HepG2 (cell line): ENCODE data around the gene TMEM269. TPM values are rescaled to one million over a fixed set of nuclear protein-coding genes. Genes with fewer than 3 reads are reported as not detected.

Experiments used
- DMAP1 ChIP-seq: IDR thresholded peaks from 2 replicates; pipeline ENCODE4 v1.6.1; 2016
- ERF ChIP-seq: IDR thresholded peaks from 2 replicates; pipeline ENCODE4 v1.6.1; 2018; ENCODE audit warnings: missing biosample characterization, missing genetic modification reagents
- FOXK1 ChIP-seq: sonication (generic); formaldehyde crosslinking; IDR thresholded peaks from 2 replicates; pipeline ENCODE4 v1.4.0; 2020; ENCODE audit warnings: low read depth, missing genetic modification reagents, borderline replicate concordance
- MED8 ChIP-seq: sonication (generic); formaldehyde crosslinking; IDR thresholded peaks from 2 replicates; pipeline ENCODE4 v1.8.1; 2023; ENCODE audit warnings: mild to moderate bottlenecking, missing genetic modification reagents; ENCODE audit not compliant: insufficient replicate concordance
- MEIS2 ChIP-seq: sonication (generic); formaldehyde crosslinking; IDR thresholded peaks from 2 replicates; pipeline ENCODE4 v1.9.0; 2021; ENCODE audit warnings: mild to moderate bottlenecking, missing genetic modification reagents
- SALL1 ChIP-seq: sonication (generic); formaldehyde crosslinking; IDR thresholded peaks from 2 replicates; pipeline ENCODE4 v1.8.0; 2022; ENCODE audit warnings: mild to moderate bottlenecking, missing genetic modification reagents
- SALL2 ChIP-seq: sonication (generic); formaldehyde crosslinking; IDR thresholded peaks from 2 replicates; pipeline ENCODE4 v1.8.1; 2023; ENCODE audit warnings: mild to moderate bottlenecking, missing genetic modification reagents, inconsistent platforms
- TP53 ChIP-seq: sonication (generic); formaldehyde crosslinking; conservative IDR thresholded peaks from 2 replicates; pipeline ENCODE4 v1.4.0; 2020; ENCODE audit warnings: missing genetic modification reagents
- TSC22D2 ChIP-seq: sonication (generic); formaldehyde crosslinking; IDR thresholded peaks from 2 replicates; pipeline ENCODE4 v1.5.1; 2020; ENCODE audit warnings: missing genetic modification reagents, mild to moderate bottlenecking, borderline replicate concordance
- XRCC5 ChIP-seq: fragments of 200-400 bp; formaldehyde crosslinking; optimal IDR thresholded peaks from 2 replicates; pipeline ENCODE3; 2017; ENCODE audit warnings: mild to moderate bottlenecking, low read length
- ZBTB38 ChIP-seq: sonication (generic); formaldehyde crosslinking; IDR thresholded peaks from 2 replicates; pipeline ENCODE4 v1.5.1; 2020; ENCODE audit warnings: mild to moderate bottlenecking, missing genetic modification reagents
- ZBTB8A ChIP-seq: sonication (generic); formaldehyde crosslinking; IDR thresholded peaks from 2 replicates; pipeline ENCODE4 v1.4.0; 2020; ENCODE audit warnings: mild to moderate bottlenecking, low read depth, missing genetic modification reagents, borderline replicate concordance
- ZFP36L1 ChIP-seq: sonication (generic); formaldehyde crosslinking; IDR thresholded peaks from 2 replicates; pipeline ENCODE4 v1.8.0; 2022; ENCODE audit warnings: mild to moderate bottlenecking, missing genetic modification reagents, moderate library complexity
- ZFY ChIP-seq: sonication (generic); formaldehyde crosslinking; IDR thresholded peaks from 2 replicates; pipeline ENCODE4 v1.4.0; 2020; ENCODE audit warnings: missing genetic modification reagents
- ZNF589 ChIP-seq: sonication (generic); formaldehyde crosslinking; conservative IDR thresholded peaks from 2 replicates; pipeline ENCODE4 v1.8.0; 2022; ENCODE audit warnings: mild to moderate bottlenecking, moderate library complexity, missing genetic modification reagents
- ZNF792 ChIP-seq: IDR thresholded peaks from 2 replicates; pipeline ENCODE4 v1.6.1; 2016
- polyA plus RNA-seq, 8 experiments: library from polyadenylated mRNA; depleted of rRNA in 3 of 8; stranded (reverse) in 7 of 8; unstranded in 1 of 8; fragments of >200 nt; fragmentation: Illumina TruSeq in 4 of 8; extraction: Trizol in 4 of 8; gene quantifications; 2 replicates each; pipeline versions ENCODE4 v1.2.1 to v1.2.3, GENCODE V29; 2011 to 2016; ENCODE audit warnings: low read depth in 4 of 8, missing spikeins in 1 of 8, mixed read lengths in 1 of 8; ENCODE audit not compliant: insufficient read depth in 1 of 8
- total RNA-seq, 5 experiments: library from RNA; depleted of rRNA; stranded (reverse); fragments of >200 nt; fragmentation: Illumina TruSeq; extraction: Trizol; gene quantifications; 2 replicates each; pipeline ENCODE4 v1.2.3, GENCODE V29; 2016; ENCODE audit warnings: low read depth in 1 of 5
- TF ChIP-seq, protein P1 (sequence below), 2 experiments: sonication (generic) in 1 of 2; formaldehyde crosslinking in 1 of 2; IDR thresholded peaks; 2 replicates each; pipeline versions ENCODE4 v1.5.1 to v1.6.1; 2011 to 2020; ENCODE audit warnings: borderline replicate concordance in 1 of 2, low read depth in 1 of 2, low read length in 1 of 2, mild to moderate bottlenecking in 1 of 2, missing genetic modification reagents in 1 of 2, moderate library complexity in 1 of 2
- TF ChIP-seq, protein P2 (sequence below): sonication (generic); formaldehyde crosslinking; IDR thresholded peaks from 2 replicates; pipeline ENCODE4 v1.9.0; 2022; ENCODE audit warnings: missing genetic modification reagents, mild to moderate bottlenecking, borderline replicate concordance
- TF ChIP-seq, protein P3 (sequence below): sonication (generic); formaldehyde crosslinking; IDR thresholded peaks from 2 replicates; pipeline ENCODE4 v1.4.0; 2020; ENCODE audit warnings: missing genetic modification reagents
- TF ChIP-seq, protein P4 (sequence below): sonication (generic); formaldehyde crosslinking; IDR thresholded peaks from 2 replicates; pipeline ENCODE4 v1.5.1; 2020; ENCODE audit warnings: mild to moderate bottlenecking, missing genetic modification reagents, moderate library complexity

Gene TMEM269
- total and polyA plus RNA-seq, 2 of the 13 experiments (the other 11 are each of a cell fraction or from before 2014, with no cell fraction given) = 0.15 to 0.21 TPM

DNA sequence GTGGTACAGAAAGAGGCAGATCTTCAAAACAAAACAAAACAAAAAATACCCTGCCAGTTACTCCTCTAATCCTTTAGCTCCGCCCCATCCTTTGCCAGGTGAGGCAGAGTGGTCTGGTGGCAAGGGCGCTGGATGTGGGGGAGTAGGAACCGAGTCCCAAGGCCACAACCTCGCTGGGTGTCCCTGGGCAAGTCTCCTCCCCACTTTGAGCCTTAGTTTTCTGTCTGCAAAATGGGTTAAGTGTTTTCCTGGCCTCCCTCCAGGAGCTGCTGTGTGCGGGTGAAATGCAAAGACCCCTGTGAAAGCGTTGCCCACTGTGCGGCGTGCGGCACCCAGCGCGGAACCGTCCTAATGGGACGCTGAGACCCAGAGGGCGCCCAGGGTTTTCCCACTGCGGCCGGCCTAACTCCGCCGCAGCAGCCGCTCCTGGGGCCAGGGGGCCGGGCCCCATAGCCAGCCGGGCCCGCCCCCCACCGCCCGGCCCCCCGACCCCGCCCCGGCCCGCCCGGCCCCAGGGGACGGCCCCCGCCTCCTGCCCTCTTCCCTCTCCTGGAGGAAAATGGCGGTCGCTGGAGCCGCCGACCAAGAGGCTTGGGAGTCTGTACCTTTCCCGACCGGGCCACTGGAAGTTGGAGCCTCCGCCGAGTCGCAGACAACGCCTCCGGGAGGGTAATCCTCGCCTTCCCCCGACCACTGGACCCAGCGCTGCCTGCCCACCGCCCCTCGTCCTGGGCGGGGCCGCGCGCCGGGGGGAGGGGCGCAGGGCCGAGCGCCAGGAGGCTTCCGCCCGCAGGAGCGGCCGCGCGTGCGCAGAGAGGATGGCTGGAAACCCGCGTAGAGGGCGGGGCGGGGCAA, 32.0 kb downstream of the TMEM269 start, which contains the start of the genes ERMAP and SVBP (continued):
- TF ChIP-seq, protein P1, sequence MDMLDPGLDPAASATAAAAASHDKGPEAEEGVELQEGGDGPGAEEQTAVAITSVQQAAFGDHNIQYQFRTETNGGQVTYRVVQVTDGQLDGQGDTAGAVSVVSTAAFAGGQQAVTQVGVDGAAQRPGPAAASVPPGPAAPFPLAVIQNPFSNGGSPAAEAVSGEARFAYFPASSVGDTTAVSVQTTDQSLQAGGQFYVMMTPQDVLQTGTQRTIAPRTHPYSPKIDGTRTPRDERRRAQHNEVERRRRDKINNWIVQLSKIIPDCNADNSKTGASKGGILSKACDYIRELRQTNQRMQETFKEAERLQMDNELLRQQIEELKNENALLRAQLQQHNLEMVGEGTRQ (IDR thresholded peaks at IDR 0.05; ENCODE audit: low read depth, low read length) = no peak
- TF ChIP-seq, protein P1 (CRISPR knock-in tag; IDR thresholded peaks at IDR 0.05; ENCODE audit: borderline replicate concordance) = no peak
- TF ChIP-seq FOXK1 (CRISPR knock-in tag) (no peak), ERF (CRISPR knock-in tag) (no peak), ZNF792 (CRISPR knock-in tag) (no peak; the same call in 1 of the 2 replicates), SALL2 (CRISPR knock-in tag) (peak; percentile 53; the same call in 1 of the 2 replicates), DMAP1 (peak; percentile 80), XRCC5 (no peak), ZFP36L1 (CRISPR knock-in tag) (no peak), ZNF589 (CRISPR knock-in tag) (0 out of 2 replicates have a peak, but pooled peaks have one; percentile 28), ZBTB38 (CRISPR knock-in tag) (peak; percentile 10; the same call in 1 of the 2 replicates), ZBTB8A (CRISPR knock-in tag) (no peak), MED8 (CRISPR knock-in tag) (no peak), TSC22D2 (CRISPR knock-in tag) (peak; percentile 21; the same call in 1 of the 2 replicates), MEIS2 (0 out of 2 replicates have a peak, but pooled peaks have one; percentile 23), ZFY (CRISPR knock-in tag) (peak; percentile 80), TP53 (no peak), SALL1 (CRISPR knock-in tag) (peak; percentile 32; the same call in 1 of the 2 replicates)
- TF ChIP-seq, protein P2, sequence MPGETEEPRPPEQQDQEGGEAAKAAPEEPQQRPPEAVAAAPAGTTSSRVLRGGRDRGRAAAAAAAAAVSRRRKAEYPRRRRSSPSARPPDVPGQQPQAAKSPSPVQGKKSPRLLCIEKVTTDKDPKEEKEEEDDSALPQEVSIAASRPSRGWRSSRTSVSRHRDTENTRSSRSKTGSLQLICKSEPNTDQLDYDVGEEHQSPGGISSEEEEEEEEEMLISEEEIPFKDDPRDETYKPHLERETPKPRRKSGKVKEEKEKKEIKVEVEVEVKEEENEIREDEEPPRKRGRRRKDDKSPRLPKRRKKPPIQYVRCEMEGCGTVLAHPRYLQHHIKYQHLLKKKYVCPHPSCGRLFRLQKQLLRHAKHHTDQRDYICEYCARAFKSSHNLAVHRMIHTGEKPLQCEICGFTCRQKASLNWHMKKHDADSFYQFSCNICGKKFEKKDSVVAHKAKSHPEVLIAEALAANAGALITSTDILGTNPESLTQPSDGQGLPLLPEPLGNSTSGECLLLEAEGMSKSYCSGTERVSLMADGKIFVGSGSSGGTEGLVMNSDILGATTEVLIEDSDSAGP (CRISPR knock-in tag) = peak; percentile 46; the same call in 1 of the 2 replicates
- TF ChIP-seq, protein P3, sequence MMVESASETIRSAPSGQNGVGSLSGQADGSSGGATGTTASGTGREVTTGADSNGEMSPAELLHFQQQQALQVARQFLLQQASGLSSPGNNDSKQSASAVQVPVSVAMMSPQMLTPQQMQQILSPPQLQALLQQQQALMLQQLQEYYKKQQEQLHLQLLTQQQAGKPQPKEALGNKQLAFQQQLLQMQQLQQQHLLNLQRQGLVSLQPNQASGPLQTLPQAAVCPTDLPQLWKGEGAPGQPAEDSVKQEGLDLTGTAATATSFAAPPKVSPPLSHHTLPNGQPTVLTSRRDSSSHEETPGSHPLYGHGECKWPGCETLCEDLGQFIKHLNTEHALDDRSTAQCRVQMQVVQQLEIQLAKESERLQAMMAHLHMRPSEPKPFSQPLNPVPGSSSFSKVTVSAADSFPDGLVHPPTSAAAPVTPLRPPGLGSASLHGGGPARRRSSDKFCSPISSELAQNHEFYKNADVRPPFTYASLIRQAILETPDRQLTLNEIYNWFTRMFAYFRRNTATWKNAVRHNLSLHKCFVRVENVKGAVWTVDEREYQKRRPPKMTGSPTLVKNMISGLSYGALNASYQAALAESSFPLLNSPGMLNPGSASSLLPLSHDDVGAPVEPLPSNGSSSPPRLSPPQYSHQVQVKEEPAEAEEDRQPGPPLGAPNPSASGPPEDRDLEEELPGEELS (CRISPR knock-in tag) = no peak; the same call in 1 of the 2 replicates
- TF ChIP-seq, protein P4, sequence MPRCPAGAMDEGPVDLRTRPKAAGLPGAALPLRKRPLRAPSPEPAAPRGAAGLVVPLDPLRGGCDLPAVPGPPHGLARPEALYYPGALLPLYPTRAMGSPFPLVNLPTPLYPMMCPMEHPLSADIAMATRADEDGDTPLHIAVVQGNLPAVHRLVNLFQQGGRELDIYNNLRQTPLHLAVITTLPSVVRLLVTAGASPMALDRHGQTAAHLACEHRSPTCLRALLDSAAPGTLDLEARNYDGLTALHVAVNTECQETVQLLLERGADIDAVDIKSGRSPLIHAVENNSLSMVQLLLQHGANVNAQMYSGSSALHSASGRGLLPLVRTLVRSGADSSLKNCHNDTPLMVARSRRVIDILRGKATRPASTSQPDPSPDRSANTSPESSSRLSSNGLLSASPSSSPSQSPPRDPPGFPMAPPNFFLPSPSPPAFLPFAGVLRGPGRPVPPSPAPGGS (CRISPR knock-in tag) = 0 out of 2 replicates have a peak, but pooled peaks have one; percentile 21
